Astrocyte (in vitro differentiated cells and primary cell): ENCODE data around the gene PAFAH1B1. TPM values are rescaled to one million over a fixed set of nuclear protein-coding genes. Genes with fewer than 3 reads are reported as not detected.

Source experiments
- DNase-seq: peaks from one replicate; pipeline ENCODE4 v3.0.0-alpha.2; 2010; ENCODE audit warnings: low read depth
- FAIRE-seq: peaks from 2 replicates; lab custom pipeline; 2011; peaks lifted over from hg19 to GRCh38; lab: Jason Lieb, UNC
- H2AFZ ChIP-seq: 2 replicates; pipeline ENCODE4 v1.6.0; 2012; ENCODE audit warnings: low read depth, low read length, inconsistent platforms
- H3K27ac ChIP-seq: 2 replicates; pipeline ENCODE4 v1.5.1; 2011; ENCODE audit warnings: low read depth, low read length, inconsistent platforms
- H3K27me3 ChIP-seq: 2 replicates; pipeline ENCODE4 v1.6.0; 2011; ENCODE audit warnings: low read length, inconsistent platforms; ENCODE audit not compliant: insufficient read depth
- H3K36me3 ChIP-seq: 2 replicates; pipeline ENCODE4 v1.5.1; 2011; ENCODE audit warnings: low read length, inconsistent platforms; ENCODE audit not compliant: insufficient read depth
- H3K4me1 ChIP-seq: 2 replicates; pipeline ENCODE4 v1.5.1; 2011; ENCODE audit warnings: low read length, inconsistent platforms; ENCODE audit not compliant: insufficient read depth
- H3K4me2 ChIP-seq: 2 replicates; pipeline ENCODE4 v1.6.0; 2012; ENCODE audit warnings: low read length, inconsistent platforms
- H3K4me3 ChIP-seq: 2 replicates; pipeline ENCODE4 v1.5.1; 2011; ENCODE audit warnings: low read depth, mild to moderate bottlenecking, low read length, inconsistent platforms; ENCODE audit not compliant: insufficient read depth
- H3K79me2 ChIP-seq: 2 replicates; pipeline ENCODE4 v1.6.0; 2012; ENCODE audit warnings: mild to moderate bottlenecking, low read length, inconsistent platforms; ENCODE audit not compliant: insufficient read depth
- H3K9ac ChIP-seq: 2 replicates; pipeline ENCODE4 v1.6.0; 2012; ENCODE audit warnings: mild to moderate bottlenecking, low read length, inconsistent platforms
- H3K9me3 ChIP-seq: 2 replicates; pipeline ENCODE4 v1.5.1; 2012; ENCODE audit warnings: low read depth, mild to moderate bottlenecking, low read length, inconsistent platforms; ENCODE audit not compliant: insufficient read depth
- H4K20me1 ChIP-seq: 2 replicates; pipeline ENCODE4 v1.6.0; 2012; ENCODE audit warnings: low read length, inconsistent platforms; ENCODE audit not compliant: insufficient read depth
- H3K27ac Mint-ChIP-seq: one replicate; pipeline ENCODE4 v1.8.0; 2021; ENCODE audit warnings: mild to moderate bottlenecking, mixed read lengths; ENCODE audit not compliant: unreplicated experiment
- H3K27me3 Mint-ChIP-seq: one replicate; pipeline ENCODE4 v1.8.0; 2021; ENCODE audit warnings: low read depth, mixed read lengths; ENCODE audit not compliant: unreplicated experiment
- H3K36me3 Mint-ChIP-seq: one replicate; pipeline ENCODE4 v1.8.0; 2021; ENCODE audit warnings: low read depth, mixed read lengths; ENCODE audit not compliant: unreplicated experiment
- H3K4me1 Mint-ChIP-seq: one replicate; pipeline ENCODE4 v1.8.0; 2021; ENCODE audit warnings: low read depth, mixed read lengths; ENCODE audit not compliant: unreplicated experiment
- H3K4me3 Mint-ChIP-seq: one replicate; pipeline ENCODE4 v1.8.0; 2021; ENCODE audit warnings: mild to moderate bottlenecking, moderate library complexity, mixed read lengths; ENCODE audit not compliant: unreplicated experiment
- H3K9me3 Mint-ChIP-seq: one replicate; pipeline ENCODE4 v1.8.0; 2021; ENCODE audit warnings: mild to moderate bottlenecking, mixed read lengths; ENCODE audit not compliant: unreplicated experiment
- CTCF ChIP-seq: IDR thresholded peaks from 2 replicates; pipeline ENCODE4 v1.5.1; 2011; ENCODE audit warnings: low read depth, mild to moderate bottlenecking, inconsistent platforms, low read length, moderate library complexity; ENCODE audit not compliant: insufficient read depth
- EZH2 ChIP-seq: IDR thresholded peaks from 2 replicates; pipeline ENCODE4 v1.6.1; 2012; ENCODE audit warnings: mild to moderate bottlenecking, low read length, inconsistent platforms; ENCODE audit not compliant: insufficient read depth
- total RNA-seq: library from RNA; stranded (reverse); gene quantifications from 2 replicates; pipeline ENCODE4 v1.2.1, GENCODE V29; 2021

PAFAH1B1 gene
- total RNA-seq, 1 donor from 2014 or later, result 195 TPM

- Mint-ChIP-seq H3K27ac (no peak overlapping the region), H3K27me3 (no peaks in the 10 kb centered on the region), H3K36me3 (no peaks in the 10 kb centered on the region), H3K4me1 (peaks cover 2% of the 10 kb centered on the region), H3K4me3 (no peak overlapping the region), H3K9me3 (no peaks in the 10 kb centered on the region)
- Histone ChIP-seq H3K4me2 (no peak overlapping the region), H3K27ac (no peak overlapping the region), H3K4me1 (no peaks in the 10 kb centered on the region), H3K4me3 (no peak overlapping the region), H3K9ac (no peak overlapping the region), H4K20me1 (no peaks in the 10 kb centered on the region), H3K9me3 (no peaks in the 10 kb centered on the region), H3K27me3 (peaks cover 4% of the 10 kb centered on the region), H2AFZ (peak overlapping the region; percentile 49), H3K79me2 (no peaks in the 10 kb centered on the region), H3K36me3 (no peaks in the 10 kb centered on the region)
- DNase-seq (no peak), FAIRE-seq (no peak)
- TF ChIP-seq CTCF (no peak), EZH2 (no peak)
These were observed 12.8 kb upstream of the PAFAH1B1 start for GRCh38 chr17:2580661-2581060.

- FAIRE-seq, result no peak
These were observed 11.0 kb upstream of the PAFAH1B1 start for GRCh38 chr17:2582493-2582892.

More at GRCh38 chr17:2582493-2582892, 11.0 kb upstream of the PAFAH1B1 start:
- no peak overlapping the region for H3K4me3 Mint-ChIP-seq
- Histone ChIP-seq H3K4me2 (no peak overlapping the region), H3K27me3 (peaks cover 4% of the 10 kb centered on the region), H3K4me1 (no peaks in the 10 kb centered on the region), H3K27ac (no peak overlapping the region), H4K20me1 (no peaks in the 10 kb centered on the region), H3K9me3 (no peaks in the 10 kb centered on the region), H3K4me3 (no peak overlapping the region), H3K36me3 (no peaks in the 10 kb centered on the region), H3K79me2 (no peaks in the 10 kb centered on the region), H2AFZ (no peak overlapping the region), H3K9ac (no peak overlapping the region)
- no peak overlapping the region for H3K27ac Mint-ChIP-seq
- peaks cover 2% of the 10 kb centered on the region for H3K4me1 Mint-ChIP-seq
- no peaks in the 10 kb centered on the region for H3K36me3 Mint-ChIP-seq
- DNase-seq, result no peak
- no peaks in the 10 kb centered on the region for H3K27me3 Mint-ChIP-seq
- no peaks in the 10 kb centered on the region for H3K9me3 Mint-ChIP-seq
- TF ChIP-seq CTCF (no peak), EZH2 (no peak)
